Measurements from ENCODE around the gene GRAMD1A.

Gene GRAMD1A

GRCh38 chr19:35059799-35060091 is 59.6 kb downstream of the GRAMD1A start:
- TF ChIP-seq CTCF (conservative IDR thresholded peaks at IDR 0.05) (no peak), ZFX (IDR thresholded peaks at IDR 0.05) (no peak)
- H3K27ac ChIP-seq, result no peak overlapping the region

GRCh38 chr19:35060160-35060855 is 60.2 kb downstream of the GRAMD1A start:
- H3K27ac ChIP-seq, result no peak overlapping the region
- TF ChIP-seq ZFX (IDR thresholded peaks at IDR 0.05) (no peak), CTCF (conservative IDR thresholded peaks at IDR 0.05) (no peak)

- H3K27ac ChIP-seq, result no peak overlapping the region
- TF ChIP-seq CTCF (conservative IDR thresholded peaks at IDR 0.05) (no peak), ZFX (IDR thresholded peaks at IDR 0.05) (no peak)
Observed at GRCh38 chr19:35061583-35062373, 61.7 kb downstream of the GRAMD1A start.

GRCh38 chr19:35062942-35063341 is 62.8 kb downstream of the GRAMD1A start:
- H3K27ac ChIP-seq, result no peak overlapping the region
- no peak for TF ChIP-seq CTCF (conservative IDR thresholded peaks at IDR 0.05)
- no peak for TF ChIP-seq ZFX (IDR thresholded peaks at IDR 0.05)

- TF ChIP-seq ZFX (IDR thresholded peaks at IDR 0.05) (no peak), CTCF (conservative IDR thresholded peaks at IDR 0.05) (no peak)
- no peak overlapping the region for H3K27ac ChIP-seq
Observed at GRCh38 chr19:35063940-35064818, 64.1 kb downstream of the GRAMD1A start.

- TF ChIP-seq CTCF (conservative IDR thresholded peaks at IDR 0.05) (no peak), ZFX (IDR thresholded peaks at IDR 0.05) (no peak)
- no peak overlapping the region for H3K27ac ChIP-seq
Observed at GRCh38 chr19:35065574-35065973, 65.5 kb downstream of the GRAMD1A start.

- H3K27ac ChIP-seq, result no peak overlapping the region
- TF ChIP-seq ZFX (IDR thresholded peaks at IDR 0.05) (no peak), CTCF (conservative IDR thresholded peaks at IDR 0.05) (no peak)
Observed at GRCh38 chr19:35066121-35066520, 66.0 kb downstream of the GRAMD1A start.
